Posterior vena cava (tissue), 2 donors: ENCODE data around the gene CATSPER3. TPM values are rescaled to one million over a fixed set of nuclear protein-coding genes. Genes with fewer than 3 reads are reported as not detected.
"Not testable (repeated sequence)": the region's sequence is repeated elsewhere in the genome, so short reads cannot be mapped to it uniquely, and the experiment has no call there.

Source experiments
- DNase-seq: peaks from one replicate; pipeline ENCODE4 v3.0.0-alpha.2; 2020; ENCODE audit warnings: low spot score
- intact Hi-C, 2 donors: fragments of 100-400 bp; cut with DNase I; formaldehyde crosslinking; loops; one replicate each; pipeline versions ENCODE4 v1.14.1 to v1.14.2; 2022 to 2023
- total RNA-seq, 2 donors: library from RNA; stranded (reverse); fragmentation: NEBNext Ultra II Directional; extraction: Animal tissue kit (Norgen Biotek cat#: 25700); gene quantifications; one replicate each; pipeline ENCODE4 v1.2.1, GENCODE V29; 2021
- donor health status: DM: yes; HTN: yes; CAD: no.
- donor health status: DM: yes; HTN: yes; CAD: no.

The CATSPER3 gene
- total RNA-seq, 2 donors from 2014 or later, result 0.43 TPM; not detected in 1

DNA sequence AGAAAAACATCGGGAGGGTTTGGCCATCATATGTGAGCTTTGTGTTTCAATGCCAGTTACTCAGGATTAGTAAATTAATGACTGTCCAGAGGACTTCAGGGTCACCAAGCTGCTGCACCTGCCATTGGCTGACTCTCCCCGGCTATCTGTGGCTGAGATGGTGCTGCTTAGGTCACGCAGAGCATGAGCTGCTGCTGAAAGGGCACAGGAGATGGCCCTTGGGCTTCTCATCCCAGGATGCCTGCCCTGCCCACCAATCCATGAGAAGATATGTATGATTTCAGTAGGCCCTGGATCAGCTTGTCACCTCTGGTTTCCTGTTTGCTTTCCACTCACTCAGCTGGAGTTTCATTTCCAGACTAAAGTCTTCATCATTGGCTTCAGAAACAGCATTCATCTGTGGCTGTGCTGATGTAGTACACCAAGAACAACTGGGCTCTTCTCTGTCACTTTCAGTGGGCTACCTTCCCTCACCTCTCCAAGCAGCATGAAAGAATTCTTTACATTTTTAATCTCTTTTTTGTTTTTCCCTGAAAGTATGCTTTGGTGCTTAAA lies 2.4 kb upstream of the CATSPER3 start:
- intact Hi-C loops, result no loop called here
- DNase-seq, result no peak

- no peak for DNase-seq
- intact Hi-C loops, result no loop called here
Measured at GRCh38 chr5:134968055-134968454, 348 bp downstream of the CATSPER3 start.

DNA sequence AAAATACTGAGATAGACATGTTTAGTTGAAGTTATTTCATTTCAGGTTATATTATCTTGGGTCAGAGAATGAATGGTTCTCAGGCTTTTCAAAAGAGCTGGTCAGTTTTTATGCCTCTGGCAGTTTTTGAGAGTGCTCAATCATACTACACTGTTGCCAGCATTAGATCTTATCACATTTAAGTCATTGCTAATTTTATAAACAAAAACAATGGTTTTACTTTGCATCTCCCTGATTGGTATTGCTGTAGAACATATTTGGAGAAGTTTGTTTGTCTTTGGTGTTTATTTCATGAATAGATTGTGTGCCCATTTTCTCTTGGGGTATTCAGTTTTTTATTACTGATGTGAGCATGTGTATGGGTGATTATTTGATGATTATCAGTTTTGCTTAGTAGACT lies 1.5 kb downstream of the CATSPER3 start:
- DNase-seq, result no peak
- intact Hi-C loops, result no loop called here

- DNase-seq, result no peak
- intact Hi-C loops, result no loop called here
Measured at GRCh38 chr5:134975078-134975715, 7.5 kb downstream of the CATSPER3 start.

DNA sequence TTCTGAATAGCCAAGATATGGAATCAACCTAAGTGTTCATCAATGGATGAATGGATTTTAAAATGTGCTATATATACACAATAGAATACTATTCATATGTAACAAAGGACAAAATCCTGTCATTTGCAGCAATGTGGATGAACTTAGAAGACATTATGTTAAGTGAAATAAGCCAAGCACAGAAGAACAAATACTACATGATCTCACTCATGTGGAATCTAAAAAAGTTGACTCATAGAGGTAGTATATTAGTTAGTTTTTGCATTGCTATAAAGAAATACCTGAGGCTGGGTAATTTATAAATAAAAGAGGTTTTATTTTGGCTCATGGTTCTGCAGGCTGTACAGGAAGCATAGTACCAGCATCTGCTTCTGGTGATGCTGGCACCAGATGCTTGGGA lies 8.1 kb downstream of the CATSPER3 start:
- intact Hi-C loops, result no loop called here

DNA sequence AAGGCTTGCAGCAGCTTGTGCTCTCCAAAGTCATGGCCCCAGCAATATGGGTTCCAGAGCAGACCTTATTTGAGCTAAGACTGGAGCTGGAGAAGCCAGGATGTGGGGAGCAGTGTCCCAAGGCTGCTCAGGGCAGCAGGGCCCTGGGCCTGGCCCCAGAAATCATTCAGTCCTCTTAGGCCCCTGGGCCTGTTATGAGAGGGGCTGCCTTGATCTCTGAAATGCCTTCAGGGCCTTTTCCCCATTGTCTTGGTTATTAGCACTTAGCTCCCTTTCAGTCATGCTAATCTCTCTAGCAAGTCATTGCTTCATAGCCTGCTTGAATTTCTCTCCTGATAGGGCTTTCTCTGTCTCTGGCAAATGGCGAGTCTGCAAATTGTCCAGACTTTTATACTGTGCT lies 9.1 kb downstream of the CATSPER3 start:
- no peak for DNase-seq
- intact Hi-C loops, result no loop called here

More for the DNA sequence above, 8.1 kb downstream of the CATSPER3 start:
- no peak for DNase-seq

GRCh38 chr5:134979416-134979815 lies 11.7 kb downstream of the CATSPER3 start:
- intact Hi-C loops, result no loop called here
- DNase-seq, result no peak

GRCh38 chr5:134982230-134982629 lies 14.5 kb downstream of the CATSPER3 start:
- DNase-seq, result no peak
- intact Hi-C loops, result no loop called here

- DNase-seq, result no peak
- intact Hi-C loops, result no loop called here
Measured at GRCh38 chr5:134989266-134989830, 21.6 kb downstream of the CATSPER3 start.

- DNase-seq, intact Hi-C loops: not testable (repeated sequence)
Measured at GRCh38 chr5:134990183-134990582, 22.5 kb downstream of the CATSPER3 start.

DNA sequence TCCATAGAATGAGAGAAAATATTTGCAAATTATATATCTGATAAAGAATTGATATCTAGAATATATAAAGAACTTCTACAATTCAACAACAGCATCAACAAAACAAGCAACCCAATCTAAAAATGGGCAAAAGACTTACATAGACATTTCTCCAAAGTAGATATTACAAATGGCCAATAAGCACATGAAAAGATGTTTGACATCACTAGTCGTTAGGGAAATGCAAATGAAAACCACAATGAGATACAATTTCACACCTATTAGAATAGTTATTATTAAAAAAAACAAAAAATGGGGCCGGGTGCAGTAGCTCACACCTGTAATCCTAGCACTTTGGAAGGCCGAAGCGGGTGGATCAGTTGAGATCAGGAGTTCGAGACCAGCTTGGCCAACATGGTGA lies 24.4 kb downstream of the CATSPER3 start:
- DNase-seq, result no peak
- intact Hi-C loops, result no loop called here

DNA sequence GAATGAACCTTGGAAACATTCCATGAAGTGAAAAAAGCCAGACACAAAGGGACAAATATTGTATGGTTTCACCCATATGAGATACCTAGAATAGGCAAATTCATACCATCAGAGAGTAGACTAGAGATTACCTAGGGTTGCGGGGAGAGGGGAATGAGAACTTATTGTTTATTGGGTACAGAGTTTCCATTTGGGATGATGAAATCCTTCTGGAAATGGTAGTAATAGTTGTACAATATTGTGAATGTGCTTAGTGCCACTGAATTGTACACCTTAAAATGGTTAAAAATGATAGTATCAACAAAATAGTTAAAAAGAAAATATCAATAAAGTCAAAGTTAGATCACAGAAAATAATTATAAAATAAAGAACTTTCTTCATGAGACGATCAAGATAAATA lies 25.5 kb downstream of the CATSPER3 start:
- intact Hi-C loops, result no loop called here
- no peak for DNase-seq

- no peak for DNase-seq
- intact Hi-C loops, result no loop called here
Measured at GRCh38 chr5:134994560-134995156, 27.0 kb downstream of the CATSPER3 start.

GRCh38 chr5:134995850-134996402 lies 28.2 kb downstream of the CATSPER3 start:
- intact Hi-C loops, result no loop called here
- no peak for DNase-seq

- intact Hi-C loops, result no loop called here
- DNase-seq, result no peak
Measured at GRCh38 chr5:134997015-134997414, 29.3 kb downstream of the CATSPER3 start.

DNA sequence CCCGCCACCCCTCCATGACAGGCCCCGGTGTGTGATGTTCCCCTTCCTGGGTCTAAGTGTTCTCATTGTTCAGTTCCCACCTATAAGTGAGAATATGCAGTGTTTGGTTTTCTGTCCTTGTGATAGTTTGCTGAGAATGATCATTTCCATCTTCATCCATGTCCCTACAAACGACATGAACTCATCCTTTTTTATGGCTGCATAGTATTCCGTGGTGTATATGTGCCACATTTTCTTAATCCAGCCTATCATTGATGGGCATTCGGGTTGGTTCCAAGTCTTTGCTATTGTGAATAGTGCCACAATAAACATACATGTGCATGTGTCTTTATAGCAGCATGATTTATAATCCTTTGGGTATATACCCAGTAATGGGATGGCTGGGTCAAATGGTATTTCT lies 30.4 kb downstream of the CATSPER3 start:
- DNase-seq, intact Hi-C loops: not testable (repeated sequence)

- DNase-seq, result no peak
- intact Hi-C loops, result no loop called here
Measured at GRCh38 chr5:135004376-135004775, 36.7 kb downstream of the CATSPER3 start.

GRCh38 chr5:135005076-135005475 lies 37.4 kb downstream of the CATSPER3 start:
- DNase-seq, result no peak
- intact Hi-C loops, result no loop called here

DNA sequence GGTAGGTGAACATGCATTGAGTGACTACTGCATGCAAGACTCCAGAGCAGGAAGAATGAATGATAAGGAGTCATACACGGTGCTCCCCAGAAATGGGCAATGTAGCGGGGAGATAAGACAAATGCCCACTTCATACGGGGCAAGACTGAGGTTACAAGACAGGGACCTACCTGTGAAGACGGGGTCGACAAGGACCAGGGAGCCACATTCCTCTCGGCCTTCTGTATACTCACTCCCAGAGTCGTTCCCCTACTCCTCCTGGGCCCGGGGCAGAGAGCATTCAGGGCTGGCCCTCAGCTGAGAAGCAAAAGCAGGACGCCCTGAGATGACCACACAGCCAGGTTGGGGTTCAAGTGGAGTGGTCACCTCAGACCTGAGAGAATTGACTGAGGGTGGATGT lies 39.6 kb downstream of the CATSPER3 start:
- intact Hi-C loops, result no loop called here
- DNase-seq, result no peak

GRCh38 chr5:135007749-135008363 lies 40.1 kb downstream of the CATSPER3 start:
- intact Hi-C loops, result no loop called here
- DNase-seq, result no peak
